HG03175 (cell line): ENCODE results near the gene CCDC30.
A peak's percentile ranks its signal among the peaks of the same experiment; 100 is the strongest.
"Not testable (repeated sequence)": the region's sequence is repeated elsewhere in the genome, so short reads cannot be mapped to it uniquely, and the experiment has no call there.

ENCODE experiments used
- ATAC-seq: cut with Tn5 transposase; IDR thresholded peaks from one replicate; pipeline ENCODE4 v1.9.1; 2021; ENCODE audit warnings: mild to moderate bottlenecking, moderate library complexity; ENCODE audit not compliant: unreplicated experiment

CCDC30 gene

DNA sequence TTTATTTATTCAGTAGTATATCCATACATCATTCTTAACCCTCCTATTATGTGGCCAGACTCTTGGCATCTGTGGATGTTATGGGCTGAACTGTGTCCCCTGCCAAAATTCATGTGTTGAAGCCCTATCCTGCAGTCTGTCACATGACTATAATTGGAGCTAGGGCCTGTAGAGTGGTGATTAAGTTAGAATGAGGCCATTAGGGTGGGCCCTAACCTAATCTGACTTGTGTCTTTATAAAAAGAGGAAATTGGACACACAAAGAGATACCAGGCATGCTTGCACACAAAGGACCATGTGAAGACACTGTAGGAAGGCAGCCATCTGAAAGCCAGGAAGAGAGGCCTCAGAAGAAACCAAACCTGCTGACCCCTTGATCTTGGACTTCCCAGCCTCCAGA lies 13.8 kb upstream of the CCDC30 start:
- ATAC-seq, result no peak

DNA sequence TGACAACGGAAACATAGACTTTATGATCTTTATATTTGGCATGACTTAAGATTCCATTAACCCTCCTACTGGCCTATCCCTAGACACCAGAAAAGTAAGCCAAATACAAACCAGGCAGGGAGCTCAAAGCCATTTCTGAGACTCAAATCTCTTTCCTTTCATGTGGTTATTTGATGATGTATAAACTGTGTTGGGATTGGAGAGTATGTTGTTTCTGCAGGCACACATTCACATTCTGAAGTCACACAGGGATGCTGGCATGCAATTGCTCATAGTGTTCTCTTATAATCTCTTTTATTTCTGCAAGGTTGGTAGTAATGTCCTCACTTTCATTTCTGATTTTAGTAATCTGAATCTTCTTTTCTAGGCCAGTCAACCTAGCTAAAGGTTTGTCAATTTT lies 13.0 kb upstream of the CCDC30 start:
- ATAC-seq, result no peak

DNA sequence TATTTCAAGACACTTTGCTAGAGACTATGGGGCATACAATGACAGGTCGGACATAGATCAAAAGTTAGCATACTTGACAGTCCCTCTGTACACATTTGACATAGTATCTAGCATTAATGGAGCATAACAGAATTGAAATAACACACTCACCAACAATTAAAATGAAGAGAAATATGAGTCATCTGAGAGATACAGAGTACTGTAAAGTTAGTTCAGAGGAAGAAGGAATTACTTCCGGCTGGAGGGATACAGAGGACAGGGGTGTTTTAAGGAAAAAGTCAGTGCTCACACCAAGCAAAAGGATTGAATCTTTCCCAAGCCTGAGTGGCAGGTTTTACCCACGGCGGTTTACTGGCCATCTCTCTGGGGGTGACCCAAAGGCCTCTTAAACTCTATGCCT lies 9.7 kb upstream of the CCDC30 start:
- ATAC-seq, result no peak

DNA sequence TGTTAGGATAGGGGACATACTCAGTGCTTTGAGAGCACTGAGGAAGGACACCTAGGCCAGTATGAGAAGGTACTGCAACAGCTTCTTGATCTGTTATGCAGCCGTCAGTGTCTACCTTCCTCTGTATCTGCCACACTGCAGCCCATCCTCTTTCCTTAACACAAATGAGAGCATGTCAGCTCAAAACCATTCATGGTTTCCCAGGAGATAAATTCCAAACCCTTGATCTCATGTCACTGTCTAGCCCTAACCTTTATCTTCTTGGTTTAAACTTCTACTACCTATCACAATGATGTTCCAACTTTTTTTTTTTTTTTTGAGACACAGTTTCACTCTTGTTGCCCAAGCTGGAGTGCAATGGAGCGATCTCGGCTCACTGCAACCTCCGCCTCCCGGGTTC lies 8.7 kb upstream of the CCDC30 start:
- ATAC-seq, result no peak

DNA sequence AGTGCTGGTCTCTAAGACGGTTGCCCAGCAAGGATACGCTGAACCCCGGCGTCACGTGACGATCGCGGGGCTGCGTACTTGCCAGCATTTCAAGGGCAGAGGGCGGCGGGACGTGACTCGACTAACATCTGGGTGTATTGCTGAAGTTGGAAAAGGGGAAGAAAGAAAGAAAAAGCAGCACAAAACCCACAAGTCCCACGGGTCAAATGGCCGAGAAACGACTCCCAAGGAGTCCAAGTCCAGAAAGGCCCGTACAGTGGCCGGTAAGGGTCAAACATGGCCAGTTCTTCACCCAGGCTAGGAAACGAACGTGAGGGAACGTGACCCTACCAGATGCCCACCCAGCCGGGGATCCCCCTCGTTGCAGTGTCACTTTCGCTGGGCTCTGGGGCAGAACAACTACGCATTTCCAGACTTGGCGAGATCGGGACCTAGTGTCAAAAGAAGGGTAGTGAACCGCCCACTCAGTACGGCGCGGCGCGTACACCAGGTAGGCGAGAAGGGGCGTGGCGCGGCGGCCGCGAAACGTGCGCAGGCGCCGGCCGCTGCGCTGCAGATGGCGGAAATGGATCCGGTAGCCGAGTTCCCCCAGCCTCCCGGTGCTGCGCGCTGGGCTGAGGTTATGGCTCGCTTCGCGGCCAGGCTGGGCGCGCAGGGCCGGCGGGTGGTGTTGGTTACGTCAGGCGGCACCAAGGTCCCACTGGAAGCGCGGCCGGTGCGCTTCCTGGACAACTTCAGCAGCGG lies 6.9 kb upstream of the CCDC30 start, which contains the start of the genes PPCS and ZMYND12:
Gene PPCS, plus strand, starts transcription at position 534 of the 744 bp plus-strand sequence. Its CDS starts 23 bp downstream, at position 557.
Gene ZMYND12, minus strand, starts transcription at position 13 of the 744 bp plus-strand sequence. CDS start 25 bp downstream, outside the sequence.
- ATAC-seq, result peak; percentile 85

DNA sequence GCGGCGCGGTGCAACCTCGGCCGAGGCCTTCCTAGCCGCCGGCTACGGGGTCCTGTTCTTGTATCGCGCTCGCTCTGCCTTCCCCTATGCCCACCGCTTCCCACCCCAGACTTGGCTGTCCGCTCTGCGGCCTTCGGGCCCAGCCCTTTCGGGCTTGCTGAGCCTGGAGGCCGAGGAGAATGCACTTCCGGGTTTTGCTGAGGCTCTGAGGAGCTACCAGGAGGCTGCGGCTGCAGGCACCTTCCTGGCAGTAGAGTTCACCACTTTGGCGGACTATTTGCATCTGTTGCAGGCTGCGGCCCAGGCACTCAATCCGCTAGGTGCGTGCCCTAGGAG lies 6.4 kb upstream of the CCDC30 start:
- peak; percentile 55 for ATAC-seq

DNA sequence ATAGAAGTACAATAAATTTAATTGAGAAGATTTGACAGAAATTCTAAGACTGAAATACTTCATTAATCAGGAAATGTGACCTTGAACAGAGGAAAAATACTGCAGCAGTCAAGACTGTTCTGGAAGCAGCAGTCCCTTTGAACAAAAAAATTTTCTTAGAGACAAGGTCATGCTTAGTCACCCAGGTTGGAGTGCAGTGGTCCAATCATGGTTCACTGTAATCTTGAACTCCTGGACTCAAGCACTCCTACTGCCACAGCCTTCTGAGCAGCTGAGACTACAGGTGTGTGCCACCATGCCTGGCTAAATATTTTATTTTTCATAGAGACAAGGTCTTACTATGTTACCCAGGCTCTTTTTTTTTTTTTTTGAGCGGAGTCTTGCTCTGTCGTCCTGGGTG lies 1.9 kb upstream of the CCDC30 start:
- ATAC-seq, result no peak

DNA sequence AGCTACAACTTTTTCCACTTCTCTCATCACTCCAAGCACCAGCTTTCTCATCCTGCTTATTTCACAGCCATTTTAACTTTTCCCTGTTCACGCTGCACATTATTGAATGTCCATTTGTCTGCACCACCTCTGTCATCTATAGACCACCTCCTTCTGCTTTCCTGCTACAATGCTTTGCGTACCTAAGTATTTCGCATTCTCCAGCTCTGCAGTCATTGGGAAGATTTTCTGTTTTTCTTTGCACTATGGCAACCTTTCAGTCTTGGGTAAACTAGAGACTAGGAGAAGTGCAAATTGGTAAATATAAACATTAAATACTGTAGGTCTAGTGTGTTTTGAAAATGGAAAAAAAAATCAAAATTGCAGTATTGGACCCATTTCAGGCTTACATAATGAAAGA lies 835 bp downstream of the CCDC30 start:
- ATAC-seq, result no peak

DNA sequence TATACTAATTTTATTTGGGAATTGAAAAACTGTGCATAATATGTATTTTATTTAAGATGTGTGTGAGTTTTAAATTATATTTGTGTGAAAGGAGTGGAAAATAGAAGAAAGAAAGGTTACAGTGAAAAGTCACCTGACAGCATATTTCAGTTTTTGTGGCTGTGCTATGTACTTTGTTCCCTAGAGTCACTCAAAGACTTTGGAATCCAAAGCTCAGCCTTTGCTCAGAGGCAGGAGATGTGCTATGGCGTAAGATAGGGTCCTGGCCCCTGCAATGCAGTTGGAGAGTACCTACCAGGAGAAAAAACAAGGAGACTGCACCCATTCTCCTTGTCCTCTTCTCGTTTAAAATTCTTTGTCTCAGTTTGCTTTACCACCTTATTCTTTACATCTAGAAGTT lies 2.9 kb downstream of the CCDC30 start:
- ATAC-seq, result no peak

DNA sequence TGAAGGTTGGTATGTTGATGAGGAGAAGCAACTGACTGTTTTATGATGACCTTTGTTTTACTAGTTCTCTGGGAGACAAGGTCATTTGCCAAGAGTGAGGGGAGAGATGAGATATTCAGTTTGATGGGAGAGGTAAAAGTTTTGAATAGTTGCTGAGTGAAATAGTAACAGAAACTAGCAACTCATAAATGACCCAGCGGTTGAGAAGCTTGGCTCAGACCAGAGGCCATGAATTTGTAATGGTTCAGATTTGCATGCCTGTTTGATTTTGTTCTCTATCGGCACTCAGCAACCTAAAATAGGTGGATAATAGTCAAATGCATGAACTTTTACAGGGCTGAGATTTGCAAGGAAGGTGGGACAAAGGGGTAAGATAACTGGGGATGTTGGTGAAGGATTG lies 6.6 kb downstream of the CCDC30 start:
- ATAC-seq, result no peak

DNA sequence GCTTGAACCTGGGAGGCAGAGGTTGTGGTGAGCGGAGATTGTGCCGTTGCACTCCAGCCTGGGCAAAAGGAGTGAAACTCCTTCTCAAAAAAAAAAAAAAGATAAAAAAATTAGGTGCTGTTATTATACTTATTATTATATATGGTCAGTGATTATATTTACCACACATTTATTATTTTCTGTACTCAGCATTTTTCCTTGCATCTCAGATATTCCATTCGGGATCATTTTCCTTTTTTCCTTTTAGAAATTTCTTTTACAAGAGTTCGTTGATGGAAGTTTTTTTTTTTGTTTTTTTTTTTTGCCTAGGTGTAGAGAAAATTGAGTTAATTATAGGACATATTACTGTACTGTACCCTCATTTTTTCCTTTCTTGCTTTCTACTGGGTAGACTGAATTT lies 13.5 kb downstream of the CCDC30 start:
- no peak for ATAC-seq

DNA sequence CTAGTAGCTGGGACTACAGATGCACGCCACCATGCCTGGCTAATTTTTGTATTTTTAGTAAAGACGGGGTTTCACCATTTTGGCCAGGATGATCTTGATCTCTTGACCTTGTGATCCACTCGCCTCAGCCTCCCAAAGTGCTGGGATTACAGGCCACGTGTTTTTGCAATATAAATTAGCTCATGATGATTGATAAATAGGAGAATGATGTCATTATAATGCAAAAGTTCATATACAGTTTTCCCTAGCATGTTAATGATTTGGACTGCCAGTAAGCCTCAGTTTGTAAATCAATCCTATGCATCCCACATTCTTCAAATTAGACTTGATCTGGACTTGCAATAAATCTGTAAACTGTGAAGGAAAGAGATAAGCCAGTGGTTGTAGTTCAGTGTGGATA lies 14.3 kb downstream of the CCDC30 start:
- not testable (repeated sequence) for ATAC-seq

DNA sequence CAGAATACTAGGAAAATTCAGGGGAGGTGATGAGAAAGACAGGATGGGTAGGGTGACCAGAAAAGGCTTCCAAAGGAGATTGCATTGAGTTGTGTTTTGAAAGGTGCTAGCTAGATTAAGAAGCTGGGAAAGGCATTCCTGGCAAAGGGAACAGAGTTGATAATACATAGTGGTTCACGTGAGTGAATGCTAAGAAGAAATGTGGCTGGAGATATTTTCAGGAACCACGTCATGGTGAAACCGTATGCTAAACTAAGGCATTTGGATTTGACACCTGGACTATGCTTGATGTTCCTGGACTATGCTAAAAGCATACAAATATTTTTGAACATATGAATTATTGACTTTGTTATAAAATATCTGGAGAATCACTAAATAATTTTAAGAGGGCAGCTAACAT lies 14.7 kb downstream of the CCDC30 start:
- no peak for ATAC-seq

DNA sequence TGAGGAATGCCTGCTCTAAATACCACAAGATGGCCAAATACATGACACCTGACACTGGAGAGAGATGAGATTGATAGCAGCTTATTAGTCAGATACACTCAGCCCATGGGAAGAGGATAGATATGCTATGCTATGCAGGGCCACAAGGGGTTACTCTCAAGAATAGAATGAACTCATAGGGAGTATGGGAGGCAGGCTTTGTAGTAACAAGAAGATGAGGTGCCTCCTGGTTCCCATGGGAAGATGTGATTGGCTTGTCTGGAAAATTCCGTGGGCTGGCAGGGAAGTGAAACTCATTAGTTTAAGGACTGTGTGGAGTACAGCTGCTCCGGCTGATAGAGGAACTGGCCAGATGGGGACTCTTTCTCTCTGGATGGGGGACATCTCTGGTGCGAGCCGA lies 16.5 kb downstream of the CCDC30 start:
- ATAC-seq, result no peak

DNA sequence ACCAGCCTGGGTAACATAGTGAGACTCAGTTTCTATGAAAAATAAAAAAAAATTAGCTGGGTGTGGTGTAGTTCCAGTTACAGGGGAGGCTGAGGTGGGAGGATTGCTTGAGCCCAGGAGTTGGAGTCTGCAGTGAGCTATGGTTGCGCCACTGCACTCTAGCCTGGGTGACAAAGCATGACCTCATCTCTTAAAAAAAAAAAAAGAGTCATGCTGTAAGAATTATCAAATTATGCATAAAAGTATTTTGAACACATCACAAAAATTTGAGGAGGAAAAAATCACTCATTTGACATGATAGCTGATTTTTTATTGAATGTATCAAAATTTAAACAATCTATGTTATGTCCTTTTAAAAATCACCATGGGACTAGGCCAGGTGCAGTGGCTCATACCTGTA lies 17.8 kb downstream of the CCDC30 start:
- ATAC-seq, result no peak

DNA sequence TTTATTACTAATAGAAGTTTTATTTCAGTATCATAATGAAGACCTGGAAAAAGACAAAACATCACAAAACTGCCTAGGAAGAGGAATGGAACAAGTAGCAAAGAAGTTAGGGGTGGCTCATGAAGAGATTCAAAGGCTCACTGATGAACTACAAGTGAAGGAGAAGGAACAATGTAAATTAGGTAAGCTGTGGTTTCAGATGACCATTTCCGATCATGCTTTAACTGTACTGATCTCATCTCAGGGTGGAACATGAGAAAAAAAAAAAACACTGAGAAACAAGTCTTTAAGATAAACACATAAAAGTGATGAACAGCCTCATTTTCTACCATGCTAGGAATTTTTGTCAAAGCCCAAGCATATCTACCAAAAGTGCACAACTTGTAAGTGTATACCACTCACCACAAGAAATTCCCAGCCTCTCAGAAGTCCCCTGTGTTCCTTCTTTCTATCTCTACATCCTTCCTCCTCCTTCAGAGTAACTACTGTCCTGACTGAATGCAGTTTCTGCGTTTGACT lies 19.6 kb downstream of the CCDC30 start:
- ATAC-seq, result no peak

DNA sequence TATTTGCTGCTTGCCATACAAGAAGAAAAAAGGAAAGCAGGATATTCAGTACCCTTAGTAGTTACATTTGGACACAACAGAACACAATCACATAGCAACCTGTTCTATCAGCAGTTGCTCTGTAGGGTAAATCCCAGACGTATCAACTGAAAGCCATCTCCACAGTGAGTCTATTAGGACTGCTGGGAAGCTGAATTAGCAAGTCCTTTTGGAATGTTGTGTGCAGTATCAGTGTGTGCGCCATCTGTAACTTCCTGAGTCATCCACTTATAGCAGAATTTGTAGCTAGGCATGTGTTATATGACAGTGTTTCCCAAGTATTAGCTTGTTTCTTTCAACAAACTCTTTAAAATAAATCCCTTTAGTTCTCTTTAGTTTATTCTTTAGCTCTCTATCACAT lies 21.3 kb downstream of the CCDC30 start:
- ATAC-seq, result no peak

DNA sequence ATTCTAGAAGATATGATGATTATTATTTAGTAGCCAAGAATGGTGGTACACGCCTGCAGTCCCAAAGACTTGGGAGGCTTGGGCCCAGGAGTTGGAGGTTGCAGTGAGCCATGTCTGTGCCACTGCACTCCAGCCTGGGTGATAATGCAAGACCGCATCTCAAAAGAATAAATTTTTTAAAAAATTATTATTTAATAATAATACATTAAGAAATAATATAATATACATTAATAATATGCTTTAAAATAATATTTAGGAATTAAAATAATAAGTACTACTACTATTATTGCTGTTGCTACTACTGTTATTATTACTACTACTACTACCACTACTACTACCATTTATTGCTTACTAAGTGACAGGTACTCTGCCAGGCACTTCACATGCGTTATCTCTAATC lies 27.2 kb downstream of the CCDC30 start:
- no peak for ATAC-seq

DNA sequence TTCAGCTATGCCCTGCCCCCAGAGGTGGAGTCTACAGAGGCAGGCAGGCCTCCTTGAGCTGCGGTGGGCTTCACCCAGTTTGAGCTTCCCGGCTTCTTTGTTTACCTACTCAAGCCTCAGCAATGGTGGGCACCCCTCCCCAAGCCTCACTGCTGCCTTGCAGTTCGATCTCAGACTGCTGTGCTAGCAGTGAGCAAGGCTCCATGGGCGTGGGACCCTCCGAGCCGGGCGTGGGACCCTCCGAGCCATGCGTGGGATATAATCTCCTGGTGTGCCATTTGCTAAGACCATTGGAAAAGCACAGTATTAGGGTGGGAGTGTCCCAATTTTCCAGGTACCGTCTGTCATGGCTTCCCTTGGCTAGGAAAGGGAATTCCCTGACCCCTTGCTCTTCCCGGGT lies 38.9 kb downstream of the CCDC30 start:
- not testable (repeated sequence) for ATAC-seq

DNA sequence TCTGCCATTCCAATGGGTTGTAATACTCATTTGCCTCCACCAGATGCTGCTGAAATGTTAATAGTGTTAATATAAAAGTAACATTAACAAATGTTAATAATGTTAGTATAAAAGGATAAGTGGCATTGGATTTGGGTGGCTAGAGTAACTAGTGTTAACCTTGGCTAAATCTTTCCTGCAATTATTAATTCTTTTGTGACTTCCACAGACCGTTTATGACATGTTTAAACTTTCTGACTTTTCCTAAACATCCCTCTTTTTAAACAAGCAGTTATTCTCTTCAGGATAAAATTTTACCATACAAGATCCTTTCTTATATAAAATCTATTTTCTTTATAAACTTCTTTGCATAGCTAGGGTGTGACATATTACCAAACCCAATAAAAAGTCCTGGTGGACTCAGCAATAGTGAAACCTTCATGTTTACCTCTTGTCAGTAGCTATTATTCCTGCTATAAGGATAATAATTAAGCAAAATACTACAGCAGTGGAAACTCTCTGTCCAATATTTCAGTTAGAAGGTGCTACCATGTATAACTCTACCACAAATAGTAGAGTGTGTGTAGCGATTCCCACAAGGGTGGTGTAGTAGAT lies 41.5 kb downstream of the CCDC30 start:
- no peak for ATAC-seq

DNA sequence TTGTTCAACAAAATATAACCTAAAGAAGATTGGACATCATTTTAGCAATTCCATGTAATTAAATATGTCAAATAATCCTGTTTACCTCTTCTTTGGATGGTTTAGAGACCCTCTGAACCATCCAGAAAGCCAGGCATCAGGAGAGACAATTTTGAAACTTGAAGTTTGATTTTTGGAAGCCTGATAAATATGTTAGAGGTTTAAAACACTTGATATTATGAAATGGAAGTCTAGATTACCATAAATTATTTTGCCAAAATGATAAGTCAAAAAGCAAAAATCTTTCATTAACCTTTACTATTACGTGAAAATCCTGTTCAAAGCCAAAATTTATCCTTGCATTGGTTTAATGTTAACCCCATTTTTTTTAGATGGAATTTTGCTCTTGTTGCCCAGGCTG lies 43.5 kb downstream of the CCDC30 start:
- ATAC-seq, result no peak

DNA sequence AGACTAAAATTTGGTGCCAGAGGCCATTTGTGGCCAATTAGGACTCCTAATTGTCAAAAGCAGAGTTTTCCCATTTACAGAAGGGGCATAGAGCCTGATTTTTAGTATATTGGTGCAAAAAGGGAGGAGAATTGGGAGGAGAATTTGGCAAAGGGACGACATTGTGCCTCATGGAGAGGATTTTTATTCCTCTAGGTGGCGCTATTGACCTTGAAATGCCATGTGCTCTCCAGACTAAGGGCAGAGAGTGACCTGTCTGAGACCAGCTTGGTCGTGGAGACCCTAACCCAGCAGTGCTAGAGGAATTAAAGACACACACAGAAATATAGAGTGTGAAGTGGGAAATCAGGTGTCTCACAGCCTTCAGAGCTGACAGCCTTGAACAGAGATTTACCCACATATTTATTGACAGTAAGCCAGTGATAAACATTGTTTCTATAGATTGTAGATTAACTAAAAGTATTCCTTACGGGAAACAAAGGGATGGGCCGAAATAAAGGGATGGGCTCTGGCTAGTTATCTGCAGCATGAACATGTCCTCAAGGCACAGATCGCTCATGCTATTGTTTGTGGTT lies 48.6 kb downstream of the CCDC30 start:
- ATAC-seq, result not testable (repeated sequence)
